ENCODE results near the gene CCDC85B.
"Not testable (repeated sequence)": the region's sequence is repeated elsewhere in the genome, so short reads cannot be mapped to it uniquely, and the experiment has no call there.

The CCDC85B gene

GRCh38 chr11:65890324-65891218 is at the start of gene CCDC85B:
Gene CCDC85B, plus strand, starts transcription at chr11:65890673. Its CDS starts 111 bp downstream, at chr11:65890784.
- DNase-seq = peak; percentile 86

DNA sequence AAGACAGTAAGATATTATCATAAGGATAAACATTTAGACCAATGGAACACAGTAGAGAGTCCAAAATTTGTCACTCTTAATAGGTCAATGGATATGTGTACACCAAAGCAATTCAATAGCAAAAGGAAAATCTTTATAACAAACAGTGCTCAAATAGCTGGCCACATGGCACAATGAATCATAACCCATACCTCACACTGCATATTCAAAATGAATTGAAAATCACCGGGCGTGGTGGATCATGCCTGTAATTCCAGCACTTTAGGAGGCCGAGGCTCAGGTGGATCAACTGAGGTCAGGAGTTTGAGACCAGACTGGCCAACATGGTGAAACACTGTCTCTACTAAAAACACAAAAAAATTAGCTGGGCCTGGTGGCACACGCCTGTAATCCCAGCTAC is 48.3 kb upstream of the CCDC85B start:
- DNase-seq = no peak

DNA sequence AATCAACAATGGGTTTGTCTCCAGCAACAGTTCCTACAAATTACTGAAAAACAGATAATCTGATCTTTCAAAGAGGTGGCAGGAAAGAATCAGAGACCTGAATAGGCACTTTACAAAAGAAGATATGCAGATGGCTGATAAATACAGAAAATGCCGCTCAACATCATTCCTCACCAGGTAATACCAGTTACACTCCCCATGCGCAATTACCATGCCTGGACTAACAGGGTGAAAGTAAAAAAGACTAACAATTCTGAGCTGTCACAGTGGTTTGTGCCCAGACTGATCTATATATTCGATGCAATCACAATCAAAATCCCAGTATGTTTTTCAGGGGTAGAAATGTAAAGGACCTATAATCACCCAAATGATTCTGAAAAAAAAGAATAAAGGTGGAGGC is 46.7 kb upstream of the CCDC85B start:
- DNase-seq = no peak

DNA sequence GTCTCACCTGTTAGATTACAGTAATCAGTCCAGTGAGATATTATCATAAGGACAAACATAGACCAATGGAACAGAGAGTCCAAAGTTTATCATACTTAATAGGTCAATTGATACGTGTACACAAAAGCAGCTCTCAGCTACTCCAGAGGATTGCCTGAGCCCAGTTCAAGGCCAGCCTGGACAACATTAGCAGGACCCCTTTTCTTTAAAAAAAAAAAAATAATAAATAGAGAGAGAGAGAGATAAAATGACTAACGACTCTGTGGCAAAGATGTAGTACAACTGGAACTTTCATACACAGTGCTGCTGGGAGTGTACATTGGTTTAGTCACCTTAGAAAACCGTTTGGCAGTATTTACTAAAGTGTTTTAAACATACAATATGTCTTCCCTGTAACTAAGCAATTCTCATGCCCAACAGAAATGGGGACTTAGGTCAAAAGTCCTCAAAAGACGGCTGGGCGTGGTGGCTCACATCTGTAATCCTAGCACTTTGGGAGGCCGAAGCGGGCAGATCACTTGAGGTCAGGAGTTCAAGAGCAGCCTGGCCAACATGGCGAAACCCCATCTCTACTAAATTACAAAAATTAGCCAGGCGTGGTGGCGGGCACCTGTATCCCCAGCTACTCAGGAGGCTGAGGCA is 46.1 kb upstream of the CCDC85B start:
- no peak for DNase-seq

DNA sequence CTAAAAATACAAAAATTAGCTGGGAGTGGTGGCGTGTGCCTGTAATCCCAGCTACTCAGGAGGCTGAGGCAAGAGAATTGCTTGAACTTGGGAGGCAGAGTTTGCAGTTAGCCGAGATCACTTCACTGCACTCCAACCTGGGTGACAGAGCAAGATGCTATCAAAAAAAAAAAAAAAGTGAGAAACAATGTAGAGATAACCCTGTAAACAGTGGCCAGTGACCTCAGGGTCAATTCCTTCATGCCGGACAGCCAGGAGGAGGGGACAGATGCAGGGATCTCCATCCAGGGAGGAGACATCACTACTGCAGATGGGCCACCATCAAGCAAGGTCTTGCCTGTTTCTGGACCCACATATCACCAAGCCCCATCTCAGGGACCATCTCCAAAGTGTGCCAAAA is 42.7 kb upstream of the CCDC85B start:
- DNase-seq = no peak

- DNase-seq = not testable (repeated sequence)
Observed at GRCh38 chr11:65848693-65849092, 41.8 kb upstream of the CCDC85B start.

DNA sequence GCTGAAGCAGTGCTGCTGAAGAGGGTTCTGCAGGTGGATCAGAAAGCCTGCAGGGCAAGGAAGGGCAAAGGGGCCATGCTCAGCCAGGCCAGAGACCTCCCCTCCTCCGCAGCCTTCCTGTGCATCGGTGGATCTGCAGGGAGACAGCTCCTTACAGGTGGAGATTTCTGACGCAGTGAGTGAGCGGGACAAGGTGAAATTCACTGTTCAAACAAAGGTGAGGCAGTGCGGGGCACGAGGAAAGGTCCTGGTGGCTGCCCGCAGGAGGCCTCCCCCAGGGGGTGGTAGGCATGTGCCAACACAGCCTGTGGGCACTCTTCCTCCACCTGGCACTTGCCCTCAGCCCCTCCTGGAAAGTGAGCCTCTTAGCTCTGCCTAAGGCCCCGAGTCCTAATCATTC is 41.1 kb upstream of the CCDC85B start:
- no peak for DNase-seq

DNA sequence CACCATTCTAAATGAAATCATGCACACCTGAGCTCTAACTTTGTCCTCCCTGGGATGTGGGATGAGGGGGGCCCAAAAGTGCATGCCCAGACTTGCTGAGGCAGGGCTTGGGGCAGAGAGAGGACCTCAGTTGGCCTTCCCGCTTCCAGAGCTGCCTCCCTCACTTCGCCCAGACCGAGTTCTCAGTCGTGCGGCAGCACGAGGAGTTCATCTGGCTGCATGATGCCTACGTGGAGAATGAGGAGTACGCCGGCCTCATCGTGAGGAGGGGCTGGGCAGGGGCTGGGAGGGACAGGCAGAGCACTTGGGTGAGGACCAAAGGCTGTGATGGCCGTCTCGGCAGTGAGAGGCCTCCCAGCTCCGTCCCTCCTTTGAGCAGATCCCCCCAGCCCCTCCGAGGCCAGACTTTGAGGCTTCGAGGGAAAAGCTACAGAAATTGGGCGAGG is 40.7 kb upstream of the CCDC85B start:
- DNase-seq = no peak

- no peak for DNase-seq
Observed at GRCh38 chr11:65850217-65851082, 40.0 kb upstream of the CCDC85B start.

- no peak for DNase-seq
Observed at GRCh38 chr11:65851083-65851579, 39.3 kb upstream of the CCDC85B start.

GRCh38 chr11:65851811-65852507 is 38.5 kb upstream of the CCDC85B start:
- DNase-seq = no peak

GRCh38 chr11:65852508-65853245 is 37.8 kb upstream of the CCDC85B start:
- DNase-seq = no peak

DNA sequence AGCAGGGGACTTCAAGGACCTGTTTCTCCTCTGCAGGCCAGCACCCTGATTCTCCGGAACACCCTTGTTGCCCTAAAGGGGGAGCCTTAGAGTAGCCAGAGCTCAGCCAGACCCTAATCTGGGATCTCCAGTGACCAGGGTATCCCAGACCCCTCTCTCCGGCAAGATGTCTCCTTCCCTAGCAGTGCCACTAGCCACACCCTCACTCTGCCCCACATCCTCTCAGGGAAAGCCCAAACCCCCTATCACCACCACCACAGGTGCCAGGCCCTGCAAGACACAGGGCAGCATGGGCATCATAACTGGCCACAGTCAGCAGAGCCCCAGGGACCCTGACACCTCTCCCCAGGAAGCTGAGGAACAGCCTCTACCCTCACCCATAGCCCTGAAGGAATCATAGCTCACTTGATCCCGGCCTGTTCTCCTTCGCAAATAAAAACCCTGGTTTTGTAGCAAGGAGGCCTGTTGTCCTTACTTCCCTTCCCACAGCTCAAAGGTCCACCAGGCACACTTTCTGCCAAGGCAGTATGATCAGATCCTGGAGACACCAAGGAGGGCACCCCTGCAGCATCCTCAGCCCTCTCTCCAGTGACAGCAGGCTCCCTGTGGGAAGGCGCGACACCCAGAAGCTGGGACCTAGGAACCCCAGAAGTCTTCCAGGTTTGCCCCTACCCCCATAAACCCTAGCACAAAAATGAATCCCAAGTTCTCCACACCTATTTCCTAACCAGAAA is 37.1 kb upstream of the CCDC85B start:
- DNase-seq = no peak

GRCh38 chr11:65854161-65854592 is 36.3 kb upstream of the CCDC85B start:
- no peak for DNase-seq

GRCh38 chr11:65854852-65855837 is 35.3 kb upstream of the CCDC85B start:
- no peak for DNase-seq

DNA sequence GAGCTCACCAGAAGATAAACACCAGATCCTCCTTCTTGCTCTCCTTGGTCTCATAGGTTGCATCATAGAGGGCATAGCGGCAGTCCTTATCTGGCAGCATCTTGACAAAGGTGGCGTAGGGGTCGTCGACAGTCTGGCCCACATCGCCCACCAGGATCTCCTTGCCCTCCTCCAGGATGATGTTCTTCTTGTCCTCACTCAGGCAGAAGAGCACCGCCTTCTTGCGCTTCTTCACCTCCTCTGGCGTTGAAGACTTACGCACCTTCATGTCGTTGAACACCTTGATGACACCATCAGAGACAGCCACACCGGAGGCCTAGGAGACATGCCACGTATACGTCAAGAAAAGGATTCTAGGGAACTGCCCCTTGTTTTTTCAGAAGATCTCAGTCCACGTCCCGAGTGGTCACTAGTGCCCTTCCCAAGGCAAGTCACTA is 34.5 kb upstream of the CCDC85B start:
- no peak for DNase-seq

- no peak for DNase-seq
Observed at GRCh38 chr11:65856689-65857499, 33.6 kb upstream of the CCDC85B start.

DNA sequence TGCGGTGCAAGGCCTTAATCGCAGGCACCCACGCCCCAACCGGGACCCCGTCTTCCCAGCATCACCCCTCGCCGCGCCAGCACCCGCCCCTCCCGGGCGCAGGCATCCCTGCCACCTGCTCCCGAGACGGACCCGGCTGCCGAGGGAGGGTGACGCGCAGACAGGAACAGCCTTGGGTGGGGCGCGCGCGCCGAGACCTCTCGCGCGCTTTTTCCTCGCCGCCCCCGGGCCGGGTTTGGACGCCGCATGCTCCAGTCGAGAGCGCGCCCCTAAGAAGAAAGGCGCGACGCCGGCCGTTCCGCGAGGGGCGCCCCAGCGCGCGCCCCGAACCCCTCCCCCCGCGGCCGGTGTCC is 33.0 kb upstream of the CCDC85B start:
- no peak for DNase-seq

Data from NCI-H1694 treated with DMSO at 0.1 percent for 48 hours (cell line).